CD4-positive, alpha-beta T cell treated with Interleukin-15 for 1 hour (primary cell): ENCODE measurements around the gene PSMD3.
"Not testable (repeated sequence)": the region's sequence is repeated elsewhere in the genome, so short reads cannot be mapped to it uniquely, and the experiment has no call there.

Experiments
- DNase-seq: peaks from one replicate; pipeline ENCODE4 v3.0.0-alpha.2; 2020

The PSMD3 gene

DNA sequence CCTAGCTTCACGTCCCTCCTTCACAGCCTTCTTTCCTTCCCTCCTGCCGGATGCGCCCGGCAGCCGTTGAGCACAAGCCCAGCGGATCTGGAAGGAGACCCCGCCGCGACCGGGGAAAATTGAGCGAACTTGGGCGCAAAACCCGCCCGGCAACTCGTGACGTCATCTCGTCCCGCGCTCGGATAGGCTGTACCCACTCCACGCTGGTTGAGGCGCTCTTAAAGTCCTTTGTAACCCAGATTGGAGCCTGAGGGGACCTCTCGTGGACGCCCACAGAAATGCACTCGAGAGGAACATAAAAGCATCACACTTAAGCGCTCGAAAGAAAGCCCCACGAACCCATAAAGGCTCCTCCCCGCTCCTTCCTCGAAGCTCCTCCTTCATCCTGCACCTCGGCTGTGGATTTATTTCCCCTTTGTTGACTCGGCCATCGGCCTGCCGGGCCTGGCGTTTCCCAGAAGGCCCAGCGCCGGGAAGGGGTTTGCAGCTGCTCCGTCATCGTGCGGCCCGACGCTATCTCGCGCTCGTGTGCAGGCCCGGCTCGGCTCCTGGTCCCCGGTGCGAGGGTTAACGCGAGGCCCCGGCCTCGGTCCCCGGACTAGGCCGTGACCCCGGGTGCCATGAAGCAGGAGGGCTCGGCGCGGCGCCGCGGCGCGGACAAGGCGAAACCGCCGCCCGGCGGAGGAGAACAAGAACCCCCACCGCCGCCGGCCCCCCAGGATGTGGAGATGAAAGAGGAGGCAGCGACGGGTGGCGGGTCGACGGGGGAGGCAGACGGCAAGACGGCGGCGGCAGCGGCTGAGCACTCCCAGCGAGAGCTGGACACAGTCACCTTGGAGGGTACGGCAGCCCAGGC lies at the start of gene PSMD3:
TSS of gene PSMD3 (plus strand) at position 457 of the 856 bp plus-strand sequence. CDS start at position 621, 164 bp downstream.
- peak; percentile 99 for DNase-seq

GRCh38 chr17:39933912-39934311 lies 46.7 kb upstream of the PSMD3 start:
- no peak for DNase-seq

DNA sequence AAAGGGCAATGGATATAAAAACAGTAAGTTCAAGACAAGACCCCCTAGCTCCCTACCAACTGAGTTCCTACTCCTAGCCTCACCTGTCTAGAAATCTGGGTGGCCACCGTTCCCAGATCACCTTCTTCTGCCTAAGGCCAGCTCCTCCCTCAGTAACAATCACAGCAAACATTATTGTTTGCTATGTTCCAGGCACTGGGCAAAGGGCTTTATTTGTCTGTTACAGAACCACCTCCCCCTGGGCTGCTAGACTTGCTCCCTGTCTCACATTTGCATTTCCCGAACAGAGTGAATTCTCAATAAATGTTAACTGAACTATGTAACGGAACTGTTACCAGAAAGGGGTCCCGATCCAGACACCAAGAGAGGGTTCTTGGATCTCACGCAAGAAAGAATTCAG lies 46.3 kb upstream of the PSMD3 start:
- DNase-seq, result no peak

- no peak for DNase-seq
These were observed 44.7 kb upstream of the PSMD3 start for GRCh38 chr17:39935909-39936308.

- no peak for DNase-seq
These were observed 43.2 kb upstream of the PSMD3 start for GRCh38 chr17:39937447-39937846.

DNA sequence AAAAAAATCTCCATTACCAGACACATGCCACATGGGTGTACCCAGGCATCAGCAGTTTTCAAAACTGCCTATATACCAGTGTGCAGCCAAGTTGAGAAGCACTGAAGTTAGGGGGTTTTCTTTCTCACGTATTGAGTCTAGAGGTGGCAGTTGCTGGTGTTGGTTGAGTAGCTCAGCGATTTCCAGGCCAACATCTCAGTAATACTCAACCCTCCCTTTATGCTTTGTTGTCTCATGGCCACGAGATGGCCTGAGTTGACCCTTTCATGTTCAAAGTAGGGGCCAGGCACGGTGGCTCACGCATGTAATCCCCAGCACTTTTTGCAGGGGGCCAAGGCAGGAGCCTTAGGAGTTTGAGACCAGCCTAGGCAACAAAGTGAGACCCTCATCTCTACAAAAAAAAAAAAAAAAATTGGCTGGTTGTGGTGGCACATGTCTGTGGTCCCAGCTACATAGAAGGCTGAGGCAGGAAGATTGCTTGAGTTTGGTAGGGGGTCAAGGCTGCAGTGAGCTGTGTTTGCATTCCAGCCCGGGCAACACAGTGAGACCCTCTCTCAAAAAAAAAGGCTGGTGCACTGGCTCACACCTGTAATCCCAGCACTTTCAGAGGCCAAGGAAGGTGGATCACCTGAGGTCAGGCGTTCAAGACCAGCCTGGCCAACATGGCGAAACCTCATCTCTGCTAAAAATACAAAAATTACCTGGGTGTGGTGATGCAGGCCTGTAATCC lies 42.3 kb upstream of the PSMD3 start:
- no peak for DNase-seq

- no peak for DNase-seq
These were observed 41.5 kb upstream of the PSMD3 start for GRCh38 chr17:39939106-39939505.

DNA sequence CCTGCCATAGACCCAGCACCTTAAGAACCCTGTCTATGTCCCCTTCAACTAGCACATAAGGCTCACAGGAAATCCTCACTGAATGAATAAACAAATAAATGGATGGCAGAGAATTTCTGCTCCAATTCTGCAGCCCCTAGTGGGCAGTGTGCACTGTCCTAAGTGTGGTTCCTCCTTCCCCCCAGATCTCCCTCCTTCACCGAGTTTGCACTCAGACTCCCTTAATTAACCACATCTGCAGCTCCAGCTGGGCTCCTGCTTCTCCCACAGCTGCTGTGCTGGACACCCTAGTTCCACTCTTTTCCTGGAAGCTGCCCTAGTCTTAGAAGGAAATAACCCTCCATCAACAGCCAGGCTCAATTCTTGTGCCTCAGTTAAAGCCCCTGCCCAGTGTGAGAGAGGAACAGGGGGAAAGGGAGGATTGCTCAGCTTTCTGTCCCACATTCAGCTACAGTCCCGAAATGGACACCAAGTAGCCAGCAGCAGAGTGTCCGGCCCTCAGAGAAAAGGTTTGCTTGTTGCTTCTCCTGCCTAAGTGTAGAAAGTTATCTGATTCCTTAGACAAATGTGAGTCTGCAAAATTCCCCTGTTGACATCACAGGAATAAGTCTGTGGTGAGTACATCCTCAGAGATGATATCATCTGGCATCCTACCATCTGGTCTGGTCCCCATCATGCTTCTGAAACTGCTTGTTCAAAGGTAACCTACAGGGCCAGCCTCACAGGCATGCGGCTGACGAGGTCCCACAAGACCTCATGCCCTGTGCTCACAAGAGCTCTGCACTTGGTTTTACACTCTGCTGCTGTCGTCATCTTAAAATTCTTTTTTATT lies 40.8 kb upstream of the PSMD3 start:
- no peak for DNase-seq

- DNase-seq, result no peak
These were observed 36.8 kb upstream of the PSMD3 start for GRCh38 chr17:39943702-39944392.

DNA sequence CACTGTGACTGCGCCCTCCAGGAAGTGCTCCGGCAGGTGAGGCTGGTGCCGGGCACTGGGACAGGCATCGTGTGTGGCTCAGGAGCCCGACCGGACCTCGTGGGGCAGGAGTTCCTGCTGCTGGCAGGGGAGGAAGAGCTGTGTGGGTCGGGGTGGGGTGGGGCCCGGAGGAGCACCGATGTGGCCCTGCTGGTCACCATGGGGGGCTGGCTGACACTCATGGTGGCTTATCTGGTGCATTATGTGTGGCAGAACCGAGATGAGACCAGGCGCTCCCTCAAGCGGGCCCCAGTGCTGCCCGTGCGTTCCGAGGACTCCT lies 36.3 kb upstream of the PSMD3 start:
- no peak for DNase-seq

DNA sequence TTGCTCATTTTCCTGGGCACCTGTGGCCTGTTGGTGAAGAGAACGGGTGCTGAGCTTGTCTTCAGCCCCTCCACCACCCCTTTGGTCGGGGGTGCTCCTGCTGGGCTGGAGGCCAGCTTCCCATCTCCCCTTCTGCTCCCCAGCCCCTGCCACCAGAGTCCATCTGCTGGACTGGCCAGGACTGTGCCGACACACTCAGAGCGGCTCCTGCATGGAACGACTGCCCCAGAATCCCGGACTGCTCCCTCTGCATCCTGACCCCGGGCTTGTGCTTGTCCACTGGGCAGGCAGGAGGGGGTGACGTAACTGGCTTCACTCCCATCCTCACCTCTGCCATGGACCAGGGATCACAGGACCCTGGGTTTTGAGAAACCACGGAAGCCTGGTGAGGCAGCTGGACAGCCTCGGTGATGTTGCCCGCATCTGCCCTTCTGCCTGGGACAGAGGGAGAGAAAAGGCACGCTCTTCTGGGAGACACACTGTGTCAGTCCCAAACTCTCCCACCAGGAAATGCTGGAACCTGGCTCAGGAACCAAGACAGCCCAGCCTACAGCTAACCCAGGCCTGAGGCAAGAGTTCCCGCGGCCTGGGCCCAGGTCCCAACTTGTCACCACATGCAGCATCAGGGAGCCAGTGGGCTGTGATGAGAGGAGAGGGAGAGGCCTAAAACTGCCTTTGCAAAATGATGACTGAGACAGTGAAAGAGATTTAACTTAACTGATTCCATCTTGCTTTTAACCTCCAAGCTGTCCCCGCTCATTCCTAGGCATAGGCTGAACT lies 33.9 kb upstream of the PSMD3 start:
- DNase-seq, result no peak

GRCh38 chr17:39948489-39948828 lies 32.1 kb upstream of the PSMD3 start:
- not testable (repeated sequence) for DNase-seq

- no peak for DNase-seq
These were observed 31.6 kb upstream of the PSMD3 start for GRCh38 chr17:39949028-39949427.

DNA sequence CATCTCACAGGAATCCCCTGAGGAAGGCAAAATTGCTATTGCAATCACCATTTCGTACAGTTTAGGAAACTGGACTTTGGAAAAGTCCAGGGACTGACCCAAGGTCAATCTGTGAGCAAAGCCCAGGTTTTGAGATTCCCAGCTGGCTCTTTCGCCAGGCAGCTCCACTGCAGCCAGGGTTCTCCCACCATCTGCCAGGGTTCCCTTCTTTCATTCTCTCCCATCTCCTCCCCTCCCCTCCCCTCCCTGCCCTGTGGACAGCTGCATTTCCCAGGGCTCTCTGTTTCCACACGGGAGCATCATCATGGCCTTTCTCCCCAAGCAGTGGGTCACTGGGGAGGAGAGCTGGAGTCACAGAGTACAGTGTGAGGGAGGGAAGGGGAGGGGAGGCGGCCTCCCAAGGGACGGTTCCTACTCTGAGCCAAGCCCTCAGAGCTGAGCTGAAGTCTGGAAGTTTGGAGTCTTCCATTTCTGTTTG lies 29.7 kb upstream of the PSMD3 start:
- no peak for DNase-seq

DNA sequence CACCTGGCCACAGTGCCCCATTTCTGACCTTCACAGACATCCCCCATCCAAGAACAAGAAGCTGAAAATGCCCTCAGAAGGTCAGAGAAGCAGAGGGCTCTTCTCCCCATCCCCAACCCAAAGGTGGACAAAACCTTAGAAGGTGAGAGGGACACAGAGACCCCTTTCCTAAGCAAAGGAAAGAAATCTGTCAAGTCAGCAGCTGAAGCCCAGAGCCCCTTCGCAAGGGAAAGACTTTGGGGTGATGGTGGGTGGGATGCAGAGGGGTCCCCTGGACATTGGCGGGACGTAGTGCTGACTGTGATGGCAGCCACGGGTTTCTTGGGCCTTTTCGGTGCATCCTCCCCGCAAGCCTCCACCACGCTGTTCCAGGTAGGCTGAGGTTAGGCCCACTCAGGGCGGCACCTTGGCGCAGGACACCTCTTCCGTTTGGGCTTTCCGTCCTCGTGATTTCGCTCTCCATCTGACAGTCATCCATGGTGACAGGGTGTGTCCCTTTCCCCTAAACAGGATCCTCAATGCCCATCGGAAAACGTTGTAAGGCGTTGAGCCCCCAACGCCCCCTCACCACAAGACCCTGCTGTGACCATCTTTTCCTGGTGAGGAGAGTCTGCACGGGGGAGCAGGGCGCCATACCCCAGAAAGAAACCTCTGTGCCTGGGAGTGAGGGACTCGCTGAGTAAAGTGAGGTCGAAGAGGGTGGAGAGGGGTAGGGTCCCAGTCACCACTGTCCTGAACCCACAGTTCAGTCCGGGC lies 28.5 kb upstream of the PSMD3 start:
- no peak for DNase-seq

DNA sequence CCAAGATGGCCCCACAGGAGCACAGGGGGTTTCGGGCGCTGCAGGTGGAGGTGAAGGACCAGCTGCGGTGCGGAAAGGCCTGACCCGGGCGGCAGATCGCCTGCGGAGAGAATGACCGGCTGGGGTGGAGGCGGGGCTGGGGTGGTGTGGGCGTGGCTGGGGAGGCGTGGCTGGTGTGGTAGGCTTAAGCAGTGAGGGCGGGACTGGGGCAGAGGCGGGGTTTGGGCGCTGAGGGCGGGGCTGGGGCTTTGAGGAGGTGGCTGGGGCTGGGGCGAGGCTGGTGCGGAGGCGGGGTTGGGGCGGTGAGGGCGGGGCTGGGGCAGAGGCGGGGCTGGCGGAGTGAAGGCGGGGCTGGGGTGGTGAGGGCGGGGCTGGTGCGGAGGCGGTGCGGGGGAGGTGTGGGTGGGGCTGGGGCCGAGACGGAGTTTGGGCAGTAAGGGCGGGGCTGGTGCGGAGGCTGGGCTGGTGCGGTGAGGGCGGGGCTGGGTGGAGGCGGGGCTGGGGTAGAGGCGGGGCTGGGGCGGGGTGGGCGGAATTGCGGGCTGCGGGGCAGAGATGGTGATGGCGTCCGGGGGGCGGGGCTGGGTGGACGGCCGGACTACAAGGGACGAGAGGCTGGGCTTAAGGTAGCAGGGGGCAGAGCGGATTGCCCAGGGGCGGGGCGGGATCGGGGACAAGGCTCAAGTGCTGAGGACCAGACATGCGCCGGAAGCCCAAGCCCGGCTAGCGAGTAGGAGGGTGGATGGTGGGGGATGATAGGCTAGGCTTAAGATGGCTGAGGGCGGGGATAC lies 27.7 kb upstream of the PSMD3 start:
- DNase-seq, result peak; percentile 95

DNA sequence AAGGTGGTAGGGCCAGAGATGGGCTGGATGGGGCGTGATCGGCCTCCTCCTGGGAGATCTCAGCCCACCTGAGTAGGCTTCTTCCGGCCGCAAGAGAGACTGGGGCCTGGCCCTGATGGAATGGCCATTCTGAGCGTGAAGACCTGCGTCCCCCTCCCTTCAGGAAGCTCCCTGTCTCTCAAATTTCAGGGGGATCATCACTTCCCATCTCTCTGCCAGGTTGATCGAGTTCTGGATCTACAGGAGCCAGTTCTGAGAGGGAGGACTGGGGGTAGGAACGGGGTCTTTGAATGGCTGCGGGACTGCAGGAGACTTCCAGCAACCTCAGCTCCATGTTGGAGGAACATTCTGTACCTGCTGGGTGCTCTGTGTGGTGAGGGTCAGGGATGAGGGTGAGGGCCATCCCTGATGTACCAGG lies 27.1 kb upstream of the PSMD3 start:
- DNase-seq, result no peak

DNA sequence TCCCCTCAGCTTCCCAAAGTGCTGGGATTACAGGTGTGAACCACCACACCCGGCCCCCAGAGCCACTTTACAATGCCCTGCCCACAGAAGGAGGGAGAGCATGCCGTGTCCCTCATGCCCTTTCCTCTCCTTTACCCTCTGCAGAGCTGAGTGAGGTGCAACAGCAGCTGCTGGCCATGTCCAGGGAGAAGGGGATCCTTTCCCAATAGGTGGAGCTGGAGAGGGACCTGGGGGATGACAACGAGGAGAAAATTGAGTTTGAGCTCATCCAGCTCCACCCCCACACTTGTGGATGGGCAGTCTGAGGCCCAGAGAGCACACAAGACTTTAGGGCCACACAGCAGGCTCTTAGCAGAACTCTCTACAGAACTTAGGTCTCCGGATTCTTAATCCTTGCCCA lies 25.7 kb upstream of the PSMD3 start:
- no peak for DNase-seq

GRCh38 chr17:39955726-39956225 lies 24.8 kb upstream of the PSMD3 start:
- no peak for DNase-seq

DNA sequence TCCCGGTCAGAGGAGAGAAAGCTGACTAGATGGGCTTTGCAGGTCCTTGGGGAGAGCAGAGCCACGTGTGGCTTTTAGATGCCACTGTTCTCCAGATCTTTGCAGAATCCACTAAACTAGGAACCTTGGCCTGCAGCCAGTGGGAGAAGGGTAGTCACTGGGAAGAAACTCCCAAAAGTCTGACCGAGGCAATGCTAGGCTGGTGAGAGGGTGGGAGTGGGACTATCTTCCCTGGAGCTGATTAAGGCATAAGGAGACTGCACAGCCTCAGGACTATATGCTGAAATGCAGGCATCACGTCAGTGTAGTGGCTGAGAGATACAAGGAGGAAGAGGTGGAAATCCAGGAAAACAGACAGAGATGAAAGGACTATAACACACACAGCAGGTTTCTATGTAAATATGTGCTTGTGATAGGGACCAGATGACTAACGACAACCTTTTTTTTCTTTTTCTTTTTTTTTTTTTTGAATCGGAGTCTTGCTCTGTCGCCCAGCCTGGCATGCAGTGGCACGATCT lies 20.0 kb upstream of the PSMD3 start:
- DNase-seq, result no peak
